Esophagus squamous epithelium (tissue), 5 donors: ENCODE results near the gene SNCAIP. TPM values are rescaled to one million over a fixed set of nuclear protein-coding genes. Genes with fewer than 3 reads are reported as not detected.

Experiments
- DNase-seq: peaks from one replicate; lab custom pipeline; 2025; lab: John Stamatoyannopoulos, UW
- H3K27ac ChIP-seq, 4 donors: fragments of 200-600 bp; sonication (generic); one replicate each; pipeline ENCODE4 v1.5.1; 2016 to 2019; ENCODE audit warnings: mild to moderate bottlenecking in 1 of 4
- H3K27me3 ChIP-seq, 4 donors: fragments of 200-600 bp; sonication (generic); 1 replicate in 3 of 4; 2 replicates in 1 of 4; pipeline versions ENCODE4 v1.5.1 to v1.6.0; 2017 to 2021; ENCODE audit warnings: antibody characterized with exemption in 1 of 4
- H3K36me3 ChIP-seq, 3 donors: fragments of 200-600 bp; sonication (generic); one replicate each; pipeline ENCODE4 v1.5.1; 2016 to 2019
- H3K4me1 ChIP-seq, 3 donors: fragments of 200-600 bp; sonication (generic); one replicate each; pipeline ENCODE4 v1.5.1; 2017 to 2019
- H3K4me3 ChIP-seq, 4 donors: fragments of 200-600 bp; sonication (generic); 1 replicate in 3 of 4; 2 replicates in 1 of 4; pipeline ENCODE4 v1.5.1; 2016 to 2019; ENCODE audit warnings: mild to moderate bottlenecking in 2 of 4, moderate library complexity in 1 of 4
- H3K9me3 ChIP-seq, 3 donors: fragments of 200-600 bp; sonication (generic); one replicate each; pipeline ENCODE4 v1.5.1; 2016 to 2019
- CTCF ChIP-seq, 6 experiments: fragments of 450-650 bp in 4 of 6; fragments of 200-600 bp in 2 of 6; sonication (generic) in 2 of 6; IDR thresholded peaks; one replicate each; pipeline ENCODE4 v1.5.1; 2016 to 2019; ENCODE audit warnings: antibody characterized with exemption in 6 of 6, mild to moderate bottlenecking in 4 of 6, moderate library complexity in 4 of 6
- POLR2A ChIP-seq, 4 donors: fragments of 450-650 bp; IDR thresholded peaks; one replicate each; pipeline ENCODE4 v1.6.1; 2017; ENCODE audit warnings: antibody characterized with exemption in 4 of 4, mild to moderate bottlenecking in 4 of 4, moderate library complexity in 3 of 4
- WGBS, 2 donors: methylation state at CpG; one replicate each; pipeline ENCODE4 v1.1.5; 2018; 5-methylcytosine and 5-hydroxymethylcytosine counted together
- intact Hi-C: fragments of 100-400 bp; cut with DNase I; formaldehyde crosslinking; loops from one replicate; pipeline ENCODE4 v1.15.0; 2022
- total RNA-seq, 4 donors: library from RNA; depleted of rRNA; stranded (reverse); fragments of >200 nt; gene quantifications; one replicate each; pipeline ENCODE4 v1.1.0, GENCODE V29; 2016
- donor health status: DM: yes; HTN: yes; CAD: no.

Gene SNCAIP
- total RNA-seq, 4 donors from 2014 or later = 0.48 to 3.3 (median 2.3) TPM

- intact Hi-C loops = no loop called here
- H3K36me3 ChIP-seq = no peaks in the 10 kb centered on the region
- H3K4me3 ChIP-seq = no peak overlapping the region
- WGBS, 2 donors = 68 to 76% methylated on average over 2 of the region's 2 CpGs
- no peaks in the 10 kb centered on the region for H3K9me3 ChIP-seq
- H3K4me1 ChIP-seq = peaks cover 0 to 3% (median 0%) of the 10 kb centered on the region in 3 donors
- no peak for DNase-seq
- H3K27me3 ChIP-seq = no peaks in the 10 kb centered on the region
- TF ChIP-seq POLR2A (IDR thresholded peaks at IDR 0.05) (no peak), CTCF (IDR thresholded peaks at IDR 0.05) (no peak)
- no peak overlapping the region for H3K27ac ChIP-seq
Measured at GRCh38 chr5:122321921-122322320, 9.9 kb downstream of the SNCAIP start.

DNA sequence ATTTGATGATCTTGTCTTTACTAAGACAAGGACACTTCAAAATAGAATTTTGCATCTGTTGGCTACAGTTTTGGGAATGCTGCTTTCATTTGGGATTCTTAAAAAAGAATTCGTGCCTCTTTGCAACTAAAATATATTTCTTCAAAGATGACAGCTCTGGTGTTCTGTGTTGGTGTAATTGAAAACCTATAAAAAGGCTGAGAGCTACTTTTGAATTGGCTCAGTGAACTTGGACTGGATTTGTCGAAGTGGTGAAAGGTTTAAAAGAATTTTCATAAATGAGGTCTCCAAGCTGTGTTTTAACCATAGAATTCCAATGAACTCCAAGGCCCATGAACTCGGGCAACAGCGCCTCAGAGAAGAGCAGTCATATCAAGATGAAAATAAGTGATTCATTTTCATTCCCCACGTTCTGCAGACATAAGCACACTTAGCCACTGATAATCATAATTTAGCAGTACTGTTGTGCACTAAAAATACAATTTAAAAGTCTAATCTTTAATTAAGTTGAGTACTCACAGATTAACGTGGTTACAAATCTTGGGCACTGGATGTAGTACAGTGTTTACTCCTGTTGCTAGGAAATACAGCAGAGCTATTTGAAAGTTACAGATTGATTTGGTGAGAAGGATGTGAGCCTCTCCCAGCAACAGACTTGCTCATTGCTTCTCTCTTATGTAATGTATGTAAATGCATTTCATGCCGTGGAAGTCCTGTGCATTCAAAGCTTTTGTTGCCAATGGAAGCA lies 10.9 kb downstream of the SNCAIP start:
- Histone ChIP-seq H3K9me3 (no peaks in the 10 kb centered on the region), H3K27ac (no peak overlapping the region), H3K4me3 (no peak overlapping the region), H3K36me3 (no peaks in the 10 kb centered on the region), H3K4me1 (peaks cover 0 to 3% (median 0%) of the 10 kb centered on the region in 3 donors), H3K27me3 (no peaks in the 10 kb centered on the region)
- 35 to 45% methylated on average over 7 of the region's 7 CpGs for WGBS, 2 donors
- TF ChIP-seq CTCF (IDR thresholded peaks at IDR 0.05) = no peak
- no peak for TF ChIP-seq POLR2A (IDR thresholded peaks at IDR 0.05)
- no peak for DNase-seq
- intact Hi-C loops = no loop called here

GRCh38 chr5:122323738-122324137 lies 11.7 kb downstream of the SNCAIP start:
- intact Hi-C loops = no loop called here
- TF ChIP-seq CTCF (IDR thresholded peaks at IDR 0.05) = no peak
- no peak for TF ChIP-seq POLR2A (IDR thresholded peaks at IDR 0.05)
- Histone ChIP-seq H3K27ac (no peak overlapping the region), H3K9me3 (no peaks in the 10 kb centered on the region), H3K36me3 (no peaks in the 10 kb centered on the region), H3K4me3 (no peak overlapping the region), H3K27me3 (no peaks in the 10 kb centered on the region), H3K4me1 (peaks cover 0 to 3% (median 0%) of the 10 kb centered on the region in 3 donors)
- WGBS, 2 donors = 56 to 58% methylated on average over 4 of the region's 4 CpGs
- DNase-seq = no peak

GRCh38 chr5:122327110-122327509 lies 15.1 kb downstream of the SNCAIP start:
- no peak overlapping the region for H3K4me3 ChIP-seq
- TF ChIP-seq POLR2A (IDR thresholded peaks at IDR 0.05) (no peak), CTCF (IDR thresholded peaks at IDR 0.05) (no peak)
- no peak for DNase-seq
- H3K36me3 ChIP-seq = no peaks in the 10 kb centered on the region
- intact Hi-C loops = no loop called here
- peaks cover 0 to 3% (median 0%) of the 10 kb centered on the region in 3 donors for H3K4me1 ChIP-seq
- no peaks in the 10 kb centered on the region for H3K27me3 ChIP-seq
- no peak overlapping the region for H3K27ac ChIP-seq
- no peaks in the 10 kb centered on the region for H3K9me3 ChIP-seq
- WGBS, 2 donors = 42 to 44% methylated on average over 2 of the region's 2 CpGs

DNA sequence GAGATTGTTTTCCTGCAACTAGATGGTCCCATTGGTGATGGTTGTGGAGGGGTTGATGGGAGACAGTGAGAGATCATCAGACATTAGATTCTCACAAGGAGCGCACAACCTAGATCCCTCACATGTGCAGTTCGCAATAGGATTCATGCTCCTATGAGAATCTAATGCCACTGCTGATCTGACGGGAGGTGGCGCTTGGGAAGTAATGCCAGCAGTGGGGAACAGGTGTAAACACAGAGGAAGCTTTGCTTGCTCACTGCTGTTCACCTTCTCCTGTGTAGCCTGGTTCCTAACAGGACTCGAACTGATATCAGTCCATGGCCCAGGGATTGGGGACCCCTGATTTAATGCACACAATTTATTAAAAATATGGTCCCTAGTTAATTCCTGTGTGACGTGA lies 18.8 kb downstream of the SNCAIP start:
- DNase-seq = no peak
- 88 to 90% methylated on average over 6 of the region's 6 CpGs for WGBS, 2 donors
- Histone ChIP-seq H3K27ac (no peak overlapping the region), H3K27me3 (no peaks in the 10 kb centered on the region), H3K9me3 (no peaks in the 10 kb centered on the region), H3K4me3 (no peak overlapping the region), H3K4me1 (no peaks in the 10 kb centered on the region), H3K36me3 (no peaks in the 10 kb centered on the region)
- no peak for TF ChIP-seq CTCF (IDR thresholded peaks at IDR 0.05)
- TF ChIP-seq POLR2A (IDR thresholded peaks at IDR 0.05) = no peak
- intact Hi-C loops = no loop called here
